Measurements from ENCODE around the gene PDE3B.
A peak's percentile ranks its signal among the peaks of the same experiment; 100 is the strongest.
"Not testable (repeated sequence)": the region's sequence is repeated elsewhere in the genome, so short reads cannot be mapped to it uniquely, and the experiment has no call there.

Gene PDE3B

DNA sequence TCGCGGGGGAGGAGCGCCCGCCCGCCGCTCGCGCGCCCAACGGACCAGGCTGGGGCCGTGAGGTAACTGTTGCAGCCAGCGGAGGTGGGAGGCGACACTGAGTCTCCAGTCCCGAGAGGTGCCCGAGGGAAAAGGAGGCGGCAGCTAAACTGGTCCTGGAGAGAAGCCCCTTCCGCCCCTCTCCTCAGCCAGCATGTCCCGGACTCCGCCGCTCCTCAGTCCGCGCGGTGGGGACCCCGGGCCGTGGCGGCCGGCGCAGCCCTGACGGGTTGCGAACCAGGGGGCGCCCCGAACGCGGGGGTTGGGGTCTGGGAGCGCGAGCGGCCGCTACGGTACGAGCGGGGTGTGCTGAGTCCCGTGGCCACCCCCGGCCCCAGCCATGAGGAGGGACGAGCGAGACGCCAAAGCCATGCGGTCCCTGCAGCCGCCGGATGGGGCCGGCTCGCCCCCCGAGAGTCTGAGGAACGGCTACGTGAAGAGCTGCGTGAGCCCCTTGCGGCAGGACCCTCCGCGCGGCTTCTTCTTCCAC lies at the start of gene PDE3B:
TSS of gene PDE3B (plus strand) at position 108 of the 529 bp plus-strand sequence. CDS start at position 380, 272 bp downstream.
- H3K4me3 ChIP-seq (ENCODE audit: low read depth, low read length), result peak within 1 kb of the TSS; percentile 66
- TF ChIP-seq, protein P1, sequence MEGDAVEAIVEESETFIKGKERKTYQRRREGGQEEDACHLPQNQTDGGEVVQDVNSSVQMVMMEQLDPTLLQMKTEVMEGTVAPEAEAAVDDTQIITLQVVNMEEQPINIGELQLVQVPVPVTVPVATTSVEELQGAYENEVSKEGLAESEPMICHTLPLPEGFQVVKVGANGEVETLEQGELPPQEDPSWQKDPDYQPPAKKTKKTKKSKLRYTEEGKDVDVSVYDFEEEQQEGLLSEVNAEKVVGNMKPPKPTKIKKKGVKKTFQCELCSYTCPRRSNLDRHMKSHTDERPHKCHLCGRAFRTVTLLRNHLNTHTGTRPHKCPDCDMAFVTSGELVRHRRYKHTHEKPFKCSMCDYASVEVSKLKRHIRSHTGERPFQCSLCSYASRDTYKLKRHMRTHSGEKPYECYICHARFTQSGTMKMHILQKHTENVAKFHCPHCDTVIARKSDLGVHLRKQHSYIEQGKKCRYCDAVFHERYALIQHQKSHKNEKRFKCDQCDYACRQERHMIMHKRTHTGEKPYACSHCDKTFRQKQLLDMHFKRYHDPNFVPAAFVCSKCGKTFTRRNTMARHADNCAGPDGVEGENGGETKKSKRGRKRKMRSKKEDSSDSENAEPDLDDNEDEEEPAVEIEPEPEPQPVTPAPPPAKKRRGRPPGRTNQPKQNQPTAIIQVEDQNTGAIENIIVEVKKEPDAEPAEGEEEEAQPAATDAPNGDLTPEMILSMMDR (conservative IDR thresholded peaks at IDR 0.05; ENCODE audit: low read depth, low read length), result no peak
- DNase-seq (ENCODE audit: low read depth), result peak; percentile 22

DNA sequence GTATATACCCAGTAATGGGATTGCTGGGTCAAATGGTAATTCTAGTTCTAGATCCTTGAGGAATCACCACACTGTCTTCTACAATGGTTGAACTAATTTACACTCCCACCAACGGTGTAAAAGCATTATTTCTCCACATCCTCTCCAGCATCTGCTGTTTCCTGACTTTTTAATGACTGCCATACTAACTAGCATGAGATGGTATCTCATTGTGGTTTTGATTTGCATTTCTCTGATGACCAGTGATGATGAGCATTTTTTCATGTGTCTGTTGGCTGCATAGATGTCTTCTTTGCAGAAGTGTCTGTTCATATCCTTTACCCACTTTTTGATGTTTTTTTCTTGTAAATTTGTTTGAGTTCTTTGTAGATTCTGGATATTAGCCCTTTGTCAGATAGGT lies 48.3 kb upstream of the PDE3B start:
- not testable (repeated sequence) for DNase-seq (ENCODE audit: low read depth)

DNA sequence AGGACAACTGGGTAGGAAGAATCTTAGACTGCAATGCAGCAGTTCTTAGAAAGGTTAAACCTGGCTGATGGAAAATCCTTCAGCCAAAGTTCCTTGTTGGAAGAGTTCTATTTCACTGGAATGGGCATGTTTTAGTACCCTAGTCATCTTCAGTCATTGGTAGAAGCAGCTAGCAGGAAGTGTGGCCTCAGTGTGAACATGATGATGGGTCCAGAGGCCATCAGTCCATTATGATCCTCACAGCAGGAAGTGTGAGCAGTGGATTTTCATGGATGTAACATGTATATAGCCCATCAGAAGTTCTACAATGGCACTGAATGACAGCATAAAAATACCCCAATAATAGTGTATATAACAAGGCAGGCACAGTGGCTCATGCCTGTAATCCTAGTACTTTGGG lies 35.9 kb upstream of the PDE3B start:
- H3K4me3 ChIP-seq (ENCODE audit: low read depth, low read length), result no peak overlapping the region
- DNase-seq (ENCODE audit: low read depth), result no peak
- TF ChIP-seq, protein P1 (conservative IDR thresholded peaks at IDR 0.05; ENCODE audit: low read depth, low read length), result no peak

More for the DNA sequence above, 48.3 kb upstream of the PDE3B start:
- not testable (repeated sequence) for H3K4me3 ChIP-seq (ENCODE audit: low read depth, low read length)

DNA sequence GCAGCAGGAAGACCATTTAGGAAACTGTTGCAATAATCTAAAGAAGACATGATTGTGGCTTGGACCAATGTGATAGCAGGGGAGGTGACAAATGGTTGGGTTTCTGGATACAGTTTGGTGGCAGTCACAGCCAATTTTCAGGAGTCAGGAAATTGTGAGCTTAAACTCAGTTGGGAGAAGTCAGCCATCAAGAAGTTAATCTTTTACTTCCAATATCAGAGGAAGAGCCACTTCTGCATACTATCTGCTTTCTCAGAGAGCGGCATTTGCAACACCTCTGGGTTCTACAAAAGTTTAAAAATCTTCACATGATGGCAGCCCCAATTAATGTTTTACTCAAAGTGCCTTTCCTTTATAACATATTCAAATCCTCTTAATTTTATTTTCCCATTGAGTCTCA lies 33.7 kb upstream of the PDE3B start:
- DNase-seq (ENCODE audit: low read depth), result no peak
- no peak overlapping the region for H3K4me3 ChIP-seq (ENCODE audit: low read depth, low read length)
- TF ChIP-seq, protein P1 (conservative IDR thresholded peaks at IDR 0.05; ENCODE audit: low read depth, low read length), result no peak

- TF ChIP-seq, protein P1 (conservative IDR thresholded peaks at IDR 0.05; ENCODE audit: low read depth, low read length), result no peak
- H3K4me3 ChIP-seq (ENCODE audit: low read depth, low read length), result no peak overlapping the region
- peak; percentile 8 for DNase-seq (ENCODE audit: low read depth)
Observed at GRCh38 chr11:14611939-14612338, 31.7 kb upstream of the PDE3B start.

GRCh38 chr11:14612694-14613093 lies 30.9 kb upstream of the PDE3B start:
- no peak overlapping the region for H3K4me3 ChIP-seq (ENCODE audit: low read depth, low read length)
- TF ChIP-seq, protein P1 (conservative IDR thresholded peaks at IDR 0.05; ENCODE audit: low read depth, low read length), result no peak
- no peak for DNase-seq (ENCODE audit: low read depth)

- no peak for DNase-seq (ENCODE audit: low read depth)
- TF ChIP-seq, protein P1 (conservative IDR thresholded peaks at IDR 0.05; ENCODE audit: low read depth, low read length), result no peak
- no peak overlapping the region for H3K4me3 ChIP-seq (ENCODE audit: low read depth, low read length)
Observed at GRCh38 chr11:14614091-14614622, 29.4 kb upstream of the PDE3B start.

Data from choroid plexus epithelial cell (primary cell).